ENCODE results near the gene IL1RAPL1.

- TF ChIP-seq CTCF (IDR thresholded peaks at IDR 0.05; ENCODE audit: insufficient read depth, low read length, poor library complexity, severe bottlenecking) (no peak), EZH2phosphoT487 (conservative IDR thresholded peaks at IDR 0.05; ENCODE audit: low read length) (no peak)
Measured at GRCh38 chrX:29617276-29617675, 1030.0 kb downstream of the IL1RAPL1 start.
